GM12878 (cell line): Measurements from ENCODE around the gene PPP1R18. TPM values are rescaled to one million over a fixed set of nuclear protein-coding genes. Genes with fewer than 3 reads are reported as not detected.

Source experiments
- BHLHE40 ChIP-seq, 2 experiments: fragments of 450-650 bp in 1 of 2; IDR thresholded peaks; 2 replicates each; pipeline ENCODE4 v1.6.1; 2011 to 2017; ENCODE audit warnings: low read depth in 2 of 2, borderline replicate concordance in 1 of 2, improper control_type of control experiment in 1 of 2, low read length in 1 of 2, mild to moderate bottlenecking in 1 of 2
- CBX3 ChIP-seq: fragments of 200-600 bp; sonication (generic); IDR thresholded peaks from 2 replicates; pipeline ENCODE4 v1.6.1; 2016; ENCODE audit warnings: low read depth, borderline replicate concordance
- CHD2 ChIP-seq: IDR thresholded peaks from 2 replicates; pipeline ENCODE4 v1.6.1; 2011; ENCODE audit warnings: low read depth, low read length, improper control_type of control experiment, borderline replicate concordance
- CREB1 ChIP-seq: IDR thresholded peaks from 2 replicates; pipeline ENCODE4 v1.6.1; 2012; ENCODE audit warnings: low read depth, mild to moderate bottlenecking, inconsistent platforms
- CREM ChIP-seq: IDR thresholded peaks from 2 replicates; pipeline ENCODE4 v1.6.1; 2014; ENCODE audit warnings: antibody characterized with exemption, low read depth
- FOS ChIP-seq: IDR thresholded peaks from 3 replicates; pipeline ENCODE4 v1.6.1; 2011; ENCODE audit warnings: borderline replicate concordance; ENCODE audit not compliant: insufficient read length; ENCODE audit errors: extremely low read depth
- GABPA ChIP-seq: IDR thresholded peaks from 2 replicates; pipeline ENCODE4 v1.6.1; 2014; ENCODE audit warnings: antibody characterized with exemption, low read depth, mild to moderate bottlenecking, inconsistent platforms
- MEF2B ChIP-seq: fragments of 450-650 bp; IDR thresholded peaks from 2 replicates; pipeline ENCODE4 v1.6.1; 2018; ENCODE audit warnings: mild to moderate bottlenecking, moderate library complexity; ENCODE audit not compliant: partially characterized antibody, poor library complexity, severe bottlenecking
- MLLT1 ChIP-seq: fragments of 450-650 bp; IDR thresholded peaks from 2 replicates; pipeline ENCODE4 v1.6.1; 2016; ENCODE audit warnings: mild to moderate bottlenecking
- MTA2 ChIP-seq: fragments of 450-650 bp; IDR thresholded peaks from 2 replicates; pipeline ENCODE4 v1.6.1; 2016; ENCODE audit warnings: low read depth, mild to moderate bottlenecking, moderate library complexity
- MXI1 ChIP-seq: fragments of 150-350 bp; IDR thresholded peaks from 2 replicates; pipeline ENCODE4 v1.6.1; 2011; ENCODE audit warnings: low read depth, mild to moderate bottlenecking, inconsistent platforms, low read length, improper control_type of control experiment
- NFYA ChIP-seq: IDR thresholded peaks from 2 replicates; pipeline ENCODE4 v1.6.1; 2011; ENCODE audit warnings: low read depth, mild to moderate bottlenecking, low read length, improper control_type of control experiment, borderline replicate concordance
- NFYB ChIP-seq: IDR thresholded peaks from 2 replicates; pipeline ENCODE4 v1.6.1; 2011; ENCODE audit warnings: low read depth, mild to moderate bottlenecking, low read length, improper control_type of control experiment, moderate library complexity; ENCODE audit not compliant: insufficient read depth
- PAX8 ChIP-seq: fragments of 450-650 bp; IDR thresholded peaks from 2 replicates; pipeline ENCODE4 v1.6.1; 2017; ENCODE audit warnings: mild to moderate bottlenecking, moderate library complexity
- PBX3 ChIP-seq: IDR thresholded peaks from 2 replicates; pipeline ENCODE4 v1.6.1; 2011; ENCODE audit warnings: mild to moderate bottlenecking, low read depth, low read length, moderate library complexity; ENCODE audit not compliant: insufficient replicate concordance
- POU2F2 ChIP-seq: IDR thresholded peaks from 3 replicates; pipeline ENCODE4 v1.6.1; 2011; ENCODE audit warnings: low read depth, mild to moderate bottlenecking, low read length, borderline replicate concordance
- RUNX3 ChIP-seq: IDR thresholded peaks from 2 replicates; pipeline ENCODE4 v1.6.1; 2012; ENCODE audit warnings: low read length, inconsistent platforms
- SIN3A ChIP-seq: IDR thresholded peaks from 2 replicates; pipeline ENCODE4 v1.6.1; 2012; ENCODE audit warnings: low read depth, low read length, improper control_type of control experiment
- STAT3 ChIP-seq: IDR thresholded peaks from 2 replicates; pipeline ENCODE4 v1.6.1; 2011; ENCODE audit warnings: low read depth, low read length, improper control_type of control experiment
- ZNF384 ChIP-seq: IDR thresholded peaks from 2 replicates; pipeline ENCODE4 v1.6.1; 2012; ENCODE audit warnings: low read depth, mild to moderate bottlenecking, low read length, improper control_type of control experiment, borderline replicate concordance
- polyA plus RNA-seq, 11 experiments: library from polyadenylated mRNA; depleted of rRNA in 4 of 11; unstranded in 6 of 11; stranded (reverse) in 5 of 11; fragments of >200 nt; fragmentation: Nextera tagmentation in 4 of 11; fragmentation: Illumina TruSeq in 1 of 11; extraction: Ambion mirVana in 4 of 11; extraction: Trizol in 1 of 11; gene quantifications; 1 replicate in 1 of 11; 2 replicates in 10 of 11; pipeline versions ENCODE4 v1.2.1 to v1.2.3, GENCODE V29; 2011 to 2016; ENCODE audit warnings: inconsistent platforms in 2 of 11, missing spikeins in 2 of 11, low read depth in 1 of 11
- total RNA-seq, 4 experiments: library from RNA; depleted of rRNA in 3 of 4; stranded (reverse); fragments of >200 nt in 3 of 4; fragmentation: Illumina TruSeq in 1 of 4; extraction: Trizol in 1 of 4; gene quantifications; 2 replicates each; pipeline versions ENCODE4 v1.2.1 to v1.2.3, GENCODE V29; 2013 to 2021

PPP1R18 gene
- total and polyA plus RNA-seq, 10 of the 15 experiments (the other 5 are each of a cell fraction or from before 2014, with no cell fraction given), result 21.0 to 119 (median 52.6) TPM

DNA sequence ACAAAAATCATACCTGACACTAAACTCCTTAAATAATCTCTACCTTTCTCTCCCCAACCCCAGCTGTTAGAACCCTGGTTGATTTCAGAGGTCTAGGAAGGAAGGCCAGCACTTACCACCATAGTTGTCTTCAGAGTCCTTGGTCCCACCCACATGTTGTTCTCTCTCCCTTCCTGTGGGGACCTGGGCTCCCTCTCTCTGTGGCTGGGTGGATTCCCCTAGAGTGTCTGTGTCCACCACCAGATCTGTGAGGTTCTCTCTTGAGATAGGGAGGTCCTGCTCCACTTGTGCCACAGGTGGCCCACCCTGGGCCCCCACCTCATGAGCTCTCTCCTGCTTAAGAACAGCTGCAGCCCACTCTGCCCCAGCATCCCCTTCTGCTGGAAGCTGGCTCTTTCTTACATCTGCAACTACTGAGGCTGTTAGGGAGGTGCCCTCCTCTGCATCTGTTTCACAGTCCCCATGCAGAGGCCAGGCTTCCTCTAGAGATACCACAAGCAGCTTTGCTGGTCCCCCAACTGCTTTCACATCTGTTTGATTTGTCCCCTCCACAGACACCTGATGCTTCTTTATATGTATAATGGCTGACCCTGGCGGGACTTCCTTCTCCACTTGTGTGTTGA lies 25.4 kb upstream of the PPP1R18 start (continued):
- TF ChIP-seq SIN3A, result no peak
- TF ChIP-seq STAT3, result no peak
- no peak for TF ChIP-seq GABPA
- TF ChIP-seq BHLHE40 (IDR thresholded peaks at IDR 0.05; ENCODE audit: borderline replicate concordance in 1 of 2, low read depth in 2 of 2, low read length in 1 of 2), result no peak
- TF ChIP-seq RUNX3, result peak; percentile 76
- no peak for TF ChIP-seq FOS
- TF ChIP-seq MTA2, result no peak
- no peak for TF ChIP-seq MXI1
- no peak for TF ChIP-seq CREB1
- TF ChIP-seq NFYA, result no peak
- TF ChIP-seq MLLT1, result no peak
- TF ChIP-seq CBX3, result no peak
- no peak for TF ChIP-seq MEF2B
- TF ChIP-seq ZNF384, result no peak
- 0 out of 2 replicates have a peak, but pooled peaks have one; percentile 9 for TF ChIP-seq CREM
- no peak for TF ChIP-seq CHD2
- no peak for TF ChIP-seq NFYB
- no peak for TF ChIP-seq POU2F2
- no peak for TF ChIP-seq PBX3
- no peak for TF ChIP-seq PAX8
